GM23338 (cell line): Measurements from ENCODE around the gene DAPK2. TPM values are rescaled to one million over a fixed set of nuclear protein-coding genes. Genes with fewer than 3 reads are reported as not detected.

ENCODE experiments used
- ATAC-seq: fragments of 200-7000 bp; cut with Tn5 transposase; 3 replicates; pipeline ENCODE4 v1.9.1; 2020
- DNase-seq: peaks from one replicate; pipeline ENCODE4 v3.0.0-alpha.2; 2015; ENCODE audit warnings: low spot score
- H2AFZ ChIP-seq: fragments of 200-600 bp; sonication (generic); 2 replicates; pipeline ENCODE4 v1.8.0; 2016; ENCODE audit warnings: antibody characterized with exemption, mild to moderate bottlenecking, moderate library complexity
- H3F3A ChIP-seq: fragments of 200-600 bp; sonication (generic); replicated peaks from 2 replicates; pipeline ENCODE4 v1.8.0; 2017; ENCODE audit warnings: antibody characterized with exemption, mixed run types, low read depth
- H3K27ac ChIP-seq: fragments of 200-600 bp; sonication (generic); 2 replicates; pipeline ENCODE4 v1.6.1; 2016; ENCODE audit warnings: low read depth
- H3K27me3 ChIP-seq: fragments of 200-600 bp; sonication (generic); 2 replicates; pipeline ENCODE4 v1.8.0; 2016; ENCODE audit warnings: mild to moderate bottlenecking, mixed run types, moderate library complexity; ENCODE audit not compliant: insufficient read depth
- H3K36me3 ChIP-seq: fragments of 200-600 bp; sonication (generic); 2 replicates; pipeline ENCODE4 v1.8.0; 2016; ENCODE audit warnings: mild to moderate bottlenecking; ENCODE audit not compliant: insufficient read depth
- H3K4me1 ChIP-seq: fragments of 200-600 bp; sonication (generic); 2 replicates; pipeline ENCODE4 v1.8.0; 2016; ENCODE audit warnings: mild to moderate bottlenecking, moderate library complexity; ENCODE audit not compliant: insufficient read depth
- H3K4me2 ChIP-seq: fragments of 200-600 bp; sonication (generic); 2 replicates; pipeline ENCODE4 v1.7.1; 2017; ENCODE audit warnings: mixed run types
- H3K4me3 ChIP-seq: fragments of 200-600 bp; sonication (generic); 2 replicates; pipeline ENCODE4 v1.6.1; 2016; ENCODE audit warnings: mixed run types
- H3K79me2 ChIP-seq: fragments of 200-600 bp; sonication (generic); replicated peaks from 2 replicates; pipeline ENCODE4 v1.8.0; 2017; ENCODE audit warnings: mild to moderate bottlenecking; ENCODE audit not compliant: insufficient read depth
- H3K9me2 ChIP-seq: fragments of 200-600 bp; sonication (generic); 2 replicates; pipeline ENCODE4 v1.8.0; 2017; ENCODE audit not compliant: insufficient read depth
- H4K20me1 ChIP-seq: fragments of 200-600 bp; sonication (generic); replicated peaks from 2 replicates; pipeline ENCODE4 v1.8.0; 2017; ENCODE audit warnings: mild to moderate bottlenecking; ENCODE audit not compliant: insufficient read depth
- H3K27ac Mint-ChIP-seq: 2 replicates; pipeline ENCODE4 v1.8.0; 2020; ENCODE audit warnings: inconsistent platforms, mild to moderate bottlenecking, moderate library complexity, mixed read lengths
- H3K27me3 Mint-ChIP-seq: 3 replicates; pipeline ENCODE4 v1.8.0; 2022; ENCODE audit warnings: low read depth, mild to moderate bottlenecking, moderate library complexity, mixed read lengths, inconsistent platforms; ENCODE audit not compliant: insufficient read depth, poor library complexity
- H3K36me3 Mint-ChIP-seq: 3 replicates; pipeline ENCODE4 v1.8.0; 2021; ENCODE audit warnings: low read depth, mild to moderate bottlenecking, inconsistent platforms, moderate library complexity, mixed read lengths
- H3K4me1 Mint-ChIP-seq: 3 replicates; pipeline ENCODE4 v1.8.0; 2020; ENCODE audit warnings: mild to moderate bottlenecking, inconsistent platforms, mixed read lengths
- H3K4me3 Mint-ChIP-seq: 3 replicates; pipeline ENCODE4 v1.8.0; 2021; ENCODE audit warnings: moderate library complexity, mild to moderate bottlenecking, inconsistent platforms, mixed read lengths
- H3K9me3 Mint-ChIP-seq: 3 replicates; pipeline ENCODE4 v1.8.0; 2020; ENCODE audit warnings: moderate library complexity, mild to moderate bottlenecking, inconsistent platforms, mixed read lengths
- CREB1 ChIP-seq: fragments of 250-450 bp; sonication (Bioruptor Pico); IDR thresholded peaks from 2 replicates; pipeline ENCODE4 v1.5.0; 2020; ENCODE audit warnings: low read depth, mild to moderate bottlenecking, moderate library complexity
- EZH2 ChIP-seq: fragments of 200-600 bp; sonication (generic); IDR thresholded peaks from one replicate; pipeline ENCODE4 v1.8.0; 2017; ENCODE audit warnings: antibody characterized with exemption, mild to moderate bottlenecking, low read depth; ENCODE audit not compliant: unreplicated experiment
- NANOG ChIP-seq: IDR thresholded peaks from 2 replicates; pipeline ENCODE4 v1.6.1; 2016; ENCODE audit warnings: antibody characterized with exemption, borderline replicate concordance
- POLR2AphosphoS5 ChIP-seq: IDR thresholded peaks from 2 replicates; pipeline ENCODE4 v1.6.1; 2016; ENCODE audit warnings: antibody characterized with exemption, low read depth
- STAT1 ChIP-seq: IDR thresholded peaks from one replicate; pipeline ENCODE4 v1.6.1; 2016; ENCODE audit warnings: antibody characterized with exemption; ENCODE audit not compliant: unreplicated experiment
- ZNF114 ChIP-seq: fragments of 250-450 bp; sonication (Bioruptor Pico); IDR thresholded peaks from 2 replicates; pipeline ENCODE4 v1.5.0; 2020; ENCODE audit warnings: mild to moderate bottlenecking, moderate library complexity
- ZNF331 ChIP-seq: fragments of 250-450 bp; sonication (Bioruptor Pico); IDR thresholded peaks from 2 replicates; pipeline ENCODE4 v1.5.0; 2020; ENCODE audit warnings: low read depth, mild to moderate bottlenecking, moderate library complexity
- polyA plus RNA-seq: library from polyadenylated mRNA; unstranded; fragments of >200 nt; fragmentation: Nextera tagmentation; extraction: Ambion mirVana; gene quantifications from 2 replicates; pipeline ENCODE4 v1.2.1, GENCODE V29; 2016
- total RNA-seq: library from RNA; depleted of rRNA; stranded (reverse); fragments of >200 nt; shearing (Covaris generic); gene quantifications from 2 replicates; pipeline ENCODE4 v1.2.3, GENCODE V29; 2014
- TF ChIP-seq, protein P1 (sequence below): IDR thresholded peaks from one replicate; pipeline ENCODE4 v1.6.1; 2018; ENCODE audit warnings: antibody characterized with exemption; ENCODE audit not compliant: unreplicated experiment
- TF ChIP-seq, protein P2 (sequence below): fragments of 250-450 bp; sonication (Bioruptor Pico); IDR thresholded peaks from 2 replicates; pipeline ENCODE4 v1.5.0; 2020; ENCODE audit warnings: mild to moderate bottlenecking, moderate library complexity
- TF ChIP-seq, protein P3 (sequence below): IDR thresholded peaks from 2 replicates; pipeline ENCODE4 v1.6.1; 2016; ENCODE audit warnings: antibody characterized with exemption

DAPK2 gene
- total and polyA plus RNA-seq, 2 experiments from 2014 or later: 1.6 to 3.1 TPM

DNA sequence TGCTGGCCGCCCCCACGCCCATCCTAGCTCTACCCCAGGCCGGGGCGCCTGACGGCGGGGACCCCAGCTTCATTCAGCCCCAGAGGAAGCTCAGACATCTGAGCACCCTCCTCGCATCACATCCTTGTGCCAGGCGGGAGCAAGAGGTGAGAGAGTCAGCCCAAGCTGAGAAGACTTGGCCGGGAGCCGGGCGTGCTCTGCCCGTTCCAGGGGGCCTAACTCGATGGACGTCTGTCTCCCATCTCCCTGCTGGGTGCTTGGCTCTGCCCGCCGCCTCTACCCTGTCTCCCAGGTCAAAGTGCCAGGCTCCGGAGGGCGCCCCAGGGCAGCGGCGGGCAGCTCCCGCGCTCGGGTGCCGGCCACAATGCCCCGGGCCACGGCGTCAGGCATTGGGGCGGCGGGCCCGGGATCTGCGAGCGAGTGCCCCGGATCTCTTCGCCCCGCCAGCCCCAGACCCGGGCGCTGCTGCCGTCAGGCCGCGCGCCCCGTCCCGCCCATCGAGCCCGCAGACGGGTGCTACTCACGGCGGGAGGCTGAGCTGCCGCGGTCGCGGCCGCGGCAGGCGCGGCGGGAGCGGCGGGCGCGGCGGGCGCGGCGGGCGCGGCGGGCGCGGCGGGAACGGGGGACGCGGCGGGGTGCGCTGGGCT, 388 bp downstream of the DAPK2 start:
- Mint-ChIP-seq H3K9me3 (no peaks in the 10 kb centered on the region), H3K36me3 (no peaks in the 10 kb centered on the region), H3K27me3 (peaks cover 33% of the 10 kb centered on the region), H3K4me1 (peaks cover 9% of the 10 kb centered on the region; the same call in 2 of the 3 replicates), H3K4me3 (peak overlapping the region; percentile 69), H3K27ac (no peak overlapping the region)
- H3K4me3 ChIP-seq: peak overlapping the region; percentile 76
- no peak for TF ChIP-seq CREB1 (CRISPR knock-in tag)
- TF ChIP-seq, protein P1, sequence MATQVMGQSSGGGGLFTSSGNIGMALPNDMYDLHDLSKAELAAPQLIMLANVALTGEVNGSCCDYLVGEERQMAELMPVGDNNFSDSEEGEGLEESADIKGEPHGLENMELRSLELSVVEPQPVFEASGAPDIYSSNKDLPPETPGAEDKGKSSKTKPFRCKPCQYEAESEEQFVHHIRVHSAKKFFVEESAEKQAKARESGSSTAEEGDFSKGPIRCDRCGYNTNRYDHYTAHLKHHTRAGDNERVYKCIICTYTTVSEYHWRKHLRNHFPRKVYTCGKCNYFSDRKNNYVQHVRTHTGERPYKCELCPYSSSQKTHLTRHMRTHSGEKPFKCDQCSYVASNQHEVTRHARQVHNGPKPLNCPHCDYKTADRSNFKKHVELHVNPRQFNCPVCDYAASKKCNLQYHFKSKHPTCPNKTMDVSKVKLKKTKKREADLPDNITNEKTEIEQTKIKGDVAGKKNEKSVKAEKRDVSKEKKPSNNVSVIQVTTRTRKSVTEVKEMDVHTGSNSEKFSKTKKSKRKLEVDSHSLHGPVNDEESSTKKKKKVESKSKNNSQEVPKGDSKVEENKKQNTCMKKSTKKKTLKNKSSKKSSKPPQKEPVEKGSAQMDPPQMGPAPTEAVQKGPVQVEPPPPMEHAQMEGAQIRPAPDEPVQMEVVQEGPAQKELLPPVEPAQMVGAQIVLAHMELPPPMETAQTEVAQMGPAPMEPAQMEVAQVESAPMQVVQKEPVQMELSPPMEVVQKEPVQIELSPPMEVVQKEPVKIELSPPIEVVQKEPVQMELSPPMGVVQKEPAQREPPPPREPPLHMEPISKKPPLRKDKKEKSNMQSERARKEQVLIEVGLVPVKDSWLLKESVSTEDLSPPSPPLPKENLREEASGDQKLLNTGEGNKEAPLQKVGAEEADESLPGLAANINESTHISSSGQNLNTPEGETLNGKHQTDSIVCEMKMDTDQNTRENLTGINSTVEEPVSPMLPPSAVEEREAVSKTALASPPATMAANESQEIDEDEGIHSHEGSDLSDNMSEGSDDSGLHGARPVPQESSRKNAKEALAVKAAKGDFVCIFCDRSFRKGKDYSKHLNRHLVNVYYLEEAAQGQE: no peak
- TF ChIP-seq STAT1: no peak
- no peak for TF ChIP-seq POLR2AphosphoS5
- TF ChIP-seq EZH2: no peak
- TF ChIP-seq, protein P2, sequence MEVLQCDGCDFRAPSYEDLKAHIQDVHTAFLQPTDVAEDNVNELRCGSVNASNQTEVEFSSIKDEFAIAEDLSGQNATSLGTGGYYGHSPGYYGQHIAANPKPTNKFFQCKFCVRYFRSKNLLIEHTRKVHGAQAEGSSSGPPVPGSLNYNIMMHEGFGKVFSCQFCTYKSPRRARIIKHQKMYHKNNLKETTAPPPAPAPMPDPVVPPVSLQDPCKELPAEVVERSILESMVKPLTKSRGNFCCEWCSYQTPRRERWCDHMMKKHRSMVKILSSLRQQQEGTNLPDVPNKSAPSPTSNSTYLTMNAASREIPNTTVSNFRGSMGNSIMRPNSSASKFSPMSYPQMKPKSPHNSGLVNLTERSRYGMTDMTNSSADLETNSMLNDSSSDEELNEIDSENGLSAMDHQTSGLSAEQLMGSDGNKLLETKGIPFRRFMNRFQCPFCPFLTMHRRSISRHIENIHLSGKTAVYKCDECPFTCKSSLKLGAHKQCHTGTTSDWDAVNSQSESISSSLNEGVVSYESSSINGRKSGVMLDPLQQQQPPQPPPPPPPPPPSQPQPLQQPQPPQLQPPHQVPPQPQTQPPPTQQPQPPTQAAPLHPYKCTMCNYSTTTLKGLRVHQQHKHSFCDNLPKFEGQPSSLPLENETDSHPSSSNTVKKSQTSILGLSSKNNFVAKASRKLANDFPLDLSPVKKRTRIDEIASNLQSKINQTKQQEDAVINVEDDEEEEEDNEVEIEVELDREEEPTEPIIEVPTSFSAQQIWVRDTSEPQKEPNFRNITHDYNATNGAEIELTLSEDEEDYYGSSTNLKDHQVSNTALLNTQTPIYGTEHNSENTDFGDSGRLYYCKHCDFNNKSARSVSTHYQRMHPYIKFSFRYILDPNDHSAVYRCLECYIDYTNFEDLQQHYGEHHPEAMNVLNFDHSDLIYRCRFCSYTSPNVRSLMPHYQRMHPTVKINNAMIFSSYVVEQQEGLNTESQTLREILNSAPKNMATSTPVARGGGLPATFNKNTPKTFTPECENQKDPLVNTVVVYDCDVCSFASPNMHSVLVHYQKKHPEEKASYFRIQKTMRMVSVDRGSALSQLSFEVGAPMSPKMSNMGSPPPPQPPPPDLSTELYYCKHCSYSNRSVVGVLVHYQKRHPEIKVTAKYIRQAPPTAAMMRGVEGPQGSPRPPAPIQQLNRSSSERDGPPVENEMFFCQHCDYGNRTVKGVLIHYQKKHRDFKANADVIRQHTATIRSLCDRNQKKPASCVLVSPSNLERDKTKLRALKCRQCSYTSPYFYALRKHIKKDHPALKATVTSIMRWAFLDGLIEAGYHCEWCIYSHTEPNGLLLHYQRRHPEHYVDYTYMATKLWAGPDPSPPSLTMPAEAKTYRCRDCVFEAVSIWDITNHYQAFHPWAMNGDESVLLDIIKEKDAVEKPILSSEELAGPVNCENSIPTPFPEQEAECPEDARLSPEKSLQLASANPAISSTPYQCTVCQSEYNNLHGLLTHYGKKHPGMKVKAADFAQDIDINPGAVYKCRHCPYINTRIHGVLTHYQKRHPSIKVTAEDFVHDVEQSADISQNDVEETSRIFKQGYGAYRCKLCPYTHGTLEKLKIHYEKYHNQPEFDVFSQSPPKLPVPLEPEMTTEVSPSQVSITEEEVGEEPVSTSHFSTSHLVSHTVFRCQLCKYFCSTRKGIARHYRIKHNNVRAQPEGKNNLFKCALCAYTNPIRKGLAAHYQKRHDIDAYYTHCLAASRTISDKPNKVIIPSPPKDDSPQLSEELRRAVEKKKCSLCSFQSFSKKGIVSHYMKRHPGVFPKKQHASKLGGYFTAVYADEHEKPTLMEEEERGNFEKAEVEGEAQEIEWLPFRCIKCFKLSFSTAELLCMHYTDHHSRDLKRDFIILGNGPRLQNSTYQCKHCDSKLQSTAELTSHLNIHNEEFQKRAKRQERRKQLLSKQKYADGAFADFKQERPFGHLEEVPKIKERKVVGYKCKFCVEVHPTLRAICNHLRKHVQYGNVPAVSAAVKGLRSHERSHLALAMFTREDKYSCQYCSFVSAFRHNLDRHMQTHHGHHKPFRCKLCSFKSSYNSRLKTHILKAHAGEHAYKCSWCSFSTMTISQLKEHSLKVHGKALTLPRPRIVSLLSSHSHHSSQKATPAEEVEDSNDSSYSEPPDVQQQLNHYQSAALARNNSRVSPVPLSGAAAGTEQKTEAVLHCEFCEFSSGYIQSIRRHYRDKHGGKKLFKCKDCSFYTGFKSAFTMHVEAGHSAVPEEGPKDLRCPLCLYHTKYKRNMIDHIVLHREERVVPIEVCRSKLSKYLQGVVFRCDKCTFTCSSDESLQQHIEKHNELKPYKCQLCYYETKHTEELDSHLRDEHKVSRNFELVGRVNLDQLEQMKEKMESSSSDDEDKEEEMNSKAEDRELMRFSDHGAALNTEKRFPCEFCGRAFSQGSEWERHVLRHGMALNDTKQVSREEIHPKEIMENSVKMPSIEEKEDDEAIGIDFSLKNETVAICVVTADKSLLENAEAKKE (CRISPR knock-in tag): no peak
- no peak for TF ChIP-seq ZNF331 (CRISPR knock-in tag)
- no peak for TF ChIP-seq NANOG
- no peak for TF ChIP-seq ZNF114 (CRISPR knock-in tag)
- TF ChIP-seq, protein P3, sequence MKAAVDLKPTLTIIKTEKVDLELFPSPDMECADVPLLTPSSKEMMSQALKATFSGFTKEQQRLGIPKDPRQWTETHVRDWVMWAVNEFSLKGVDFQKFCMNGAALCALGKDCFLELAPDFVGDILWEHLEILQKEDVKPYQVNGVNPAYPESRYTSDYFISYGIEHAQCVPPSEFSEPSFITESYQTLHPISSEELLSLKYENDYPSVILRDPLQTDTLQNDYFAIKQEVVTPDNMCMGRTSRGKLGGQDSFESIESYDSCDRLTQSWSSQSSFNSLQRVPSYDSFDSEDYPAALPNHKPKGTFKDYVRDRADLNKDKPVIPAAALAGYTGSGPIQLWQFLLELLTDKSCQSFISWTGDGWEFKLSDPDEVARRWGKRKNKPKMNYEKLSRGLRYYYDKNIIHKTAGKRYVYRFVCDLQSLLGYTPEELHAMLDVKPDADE: no peak
- H3K36me3 ChIP-seq: no peaks in the 10 kb centered on the region
- peaks cover 9% of the 10 kb centered on the region; the same call in 1 of the 2 replicates for H3K4me1 ChIP-seq
- no peaks in the 10 kb centered on the region for H3F3A ChIP-seq
- H3K9me2 ChIP-seq: no peaks in the 10 kb centered on the region
- H3K27me3 ChIP-seq: peaks cover 38% of the 10 kb centered on the region
- peak overlapping the region; percentile 98 for H2AFZ ChIP-seq
- ATAC-seq (peak; percentile 61), DNase-seq (peak; percentile 55)
- H4K20me1 ChIP-seq: no peaks in the 10 kb centered on the region
- H3K27ac ChIP-seq: no peak overlapping the region
- H3K4me2 ChIP-seq: peak overlapping the region; percentile 88
- H3K79me2 ChIP-seq: no peaks in the 10 kb centered on the region
